HG02610 (cell line): ENCODE data around the gene IFT52.
A peak's percentile ranks its signal among the peaks of the same experiment; 100 is the strongest.

Experiments
- ATAC-seq: cut with Tn5 transposase; IDR thresholded peaks from one replicate; pipeline ENCODE4 v1.9.1; 2021; ENCODE audit warnings: mild to moderate bottlenecking, moderate library complexity; ENCODE audit not compliant: unreplicated experiment

Gene IFT52

GRCh38 chr20:43590392-43591303 is at the start of gene IFT52:
IFT52 (plus strand) TSS chr20:43590937; CDS start chr20:43594699, 3,762 bp downstream.
- ATAC-seq, result peak; percentile 100

GRCh38 chr20:43541214-43541613 is 49.5 kb upstream of the IFT52 start:
- no peak for ATAC-seq

GRCh38 chr20:43542161-43542560 is 48.6 kb upstream of the IFT52 start:
- no peak for ATAC-seq

GRCh38 chr20:43542674-43543073 is 48.1 kb upstream of the IFT52 start:
- ATAC-seq, result no peak

GRCh38 chr20:43543138-43543537 is 47.6 kb upstream of the IFT52 start:
- no peak for ATAC-seq

GRCh38 chr20:43544501-43544900 is 46.2 kb upstream of the IFT52 start:
- no peak for ATAC-seq

- ATAC-seq, result no peak
Observed at GRCh38 chr20:43545837-43546578, 44.7 kb upstream of the IFT52 start.

GRCh38 chr20:43548273-43548880 is 42.4 kb upstream of the IFT52 start:
- ATAC-seq, result no peak

- ATAC-seq, result no peak
Observed at GRCh38 chr20:43549416-43550065, 41.2 kb upstream of the IFT52 start.

- no peak for ATAC-seq
Observed at GRCh38 chr20:43550456-43550855, 40.3 kb upstream of the IFT52 start.

- no peak for ATAC-seq
Observed at GRCh38 chr20:43554369-43554768, 36.4 kb upstream of the IFT52 start.

GRCh38 chr20:43558412-43559146 is 32.2 kb upstream of the IFT52 start, which contains the start of gene SGK2:
SGK2 (plus strand) TSS chr20:43559027; CDS start chr20:43566496, 7,469 bp downstream.
- ATAC-seq, result no peak

GRCh38 chr20:43559147-43559987 is 31.4 kb upstream of the IFT52 start:
- no peak for ATAC-seq

- ATAC-seq, result no peak
Observed at GRCh38 chr20:43560974-43561373, 29.8 kb upstream of the IFT52 start.

- ATAC-seq, result no peak
Observed at GRCh38 chr20:43563429-43563828, 27.3 kb upstream of the IFT52 start.

- no peak for ATAC-seq
Observed at GRCh38 chr20:43563991-43564390, 26.7 kb upstream of the IFT52 start.

GRCh38 chr20:43564455-43564854 is 26.3 kb upstream of the IFT52 start:
- ATAC-seq, result no peak

GRCh38 chr20:43564993-43565757 is 25.6 kb upstream of the IFT52 start:
- ATAC-seq, result no peak

- no peak for ATAC-seq
Observed at GRCh38 chr20:43565758-43566104, 25.0 kb upstream of the IFT52 start.
